CD14-positive monocyte (primary cell): ENCODE results near the gene ARID2. TPM values are rescaled to one million over a fixed set of nuclear protein-coding genes. Genes with fewer than 3 reads are reported as not detected.

Experiments used
- DNase-seq, 3 donors: peaks; one replicate each; pipeline ENCODE4 v3.0.0-alpha.2; 2011 to 2022
- H2AFZ ChIP-seq: 2 replicates; pipeline ENCODE4 v1.6.0; 2012; ENCODE audit warnings: mild to moderate bottlenecking, low read depth, low read length, inconsistent platforms; ENCODE audit not compliant: insufficient read depth, poor library complexity, severe bottlenecking
- H3K27ac ChIP-seq, 2 donors: 1 replicate in 1 of 2; 2 replicates in 1 of 2; pipeline ENCODE4 v1.5.1; 2012 to 2013; ENCODE audit warnings: low read length in 2 of 2, control low read depth in 1 of 2, inconsistent platforms in 1 of 2, low read depth in 1 of 2, mild to moderate bottlenecking in 1 of 2
- H3K27me3 ChIP-seq, 2 donors: one replicate each; pipeline versions ENCODE4 v1.6.0 to v1.6.1; 2011 to 2013; ENCODE audit warnings: low read length in 2 of 2; ENCODE audit not compliant: control insufficient read depth in 2 of 2, insufficient read depth in 2 of 2
- H3K36me3 ChIP-seq, 2 donors: replicated peaks in 1 of 2; 1 replicate in 1 of 2; 2 replicates in 1 of 2; pipeline versions ENCODE4 v1.5.1 to v1.6.1; 2012 to 2013; ENCODE audit warnings: low read length in 2 of 2, control low read depth in 1 of 2, inconsistent platforms in 1 of 2, mild to moderate bottlenecking in 1 of 2; ENCODE audit not compliant: insufficient read depth in 2 of 2, control insufficient read depth in 1 of 2
- H3K4me1 ChIP-seq, 2 donors: 1 replicate in 1 of 2; 2 replicates in 1 of 2; pipeline versions ENCODE4 v1.5.1 to v1.6.1; 2012 to 2013; ENCODE audit warnings: low read length in 2 of 2, control low read depth in 1 of 2, inconsistent platforms in 1 of 2, mild to moderate bottlenecking in 1 of 2, moderate library complexity in 1 of 2; ENCODE audit not compliant: insufficient read depth in 2 of 2, control insufficient read depth in 1 of 2
- H3K4me2 ChIP-seq: replicated peaks from 2 replicates; pipeline ENCODE3; 2012; ENCODE audit warnings: low read length, moderate library complexity, mild to moderate bottlenecking; ENCODE audit not compliant: poor library complexity, severe bottlenecking; ENCODE audit errors: extremely low read depth
- H3K4me3 ChIP-seq, 3 experiments: fragments of 200-600 bp in 1 of 3; sonication (generic) in 1 of 3; replicated peaks in 1 of 3; 1 replicate in 2 of 3; 2 replicates in 1 of 3; pipeline ENCODE4 v1.5.1; 2011 to 2013; ENCODE audit warnings: low read length in 3 of 3, mild to moderate bottlenecking in 3 of 3, control low read depth in 2 of 3, low read depth in 2 of 3, inconsistent platforms in 1 of 3, moderate library complexity in 1 of 3
- H3K79me2 ChIP-seq: 2 replicates; pipeline ENCODE4 v1.6.0; 2012; ENCODE audit warnings: mild to moderate bottlenecking, control low read depth, inconsistent platforms, low read length, moderate library complexity; ENCODE audit not compliant: insufficient read depth
- H3K9ac ChIP-seq: 2 replicates; pipeline ENCODE4 v1.6.0; 2017; ENCODE audit warnings: low read length, mild to moderate bottlenecking; ENCODE audit not compliant: insufficient read depth, poor library complexity, severe bottlenecking
- H3K9me3 ChIP-seq, 2 donors: replicated peaks in 1 of 2; 1 replicate in 1 of 2; 2 replicates in 1 of 2; pipeline versions ENCODE4 v1.5.1 to v1.6.1; 2012 to 2013; ENCODE audit warnings: low read length in 2 of 2, control low read depth in 1 of 2; ENCODE audit not compliant: control insufficient read depth in 1 of 2, insufficient read depth in 1 of 2
- H4K20me1 ChIP-seq: 2 replicates; pipeline ENCODE4 v1.6.0; 2012; ENCODE audit warnings: mild to moderate bottlenecking, low read length, control low read depth, moderate library complexity; ENCODE audit not compliant: insufficient read depth
- H3K27ac Mint-ChIP-seq, 7 donors: one replicate each; pipeline ENCODE4 v1.8.0; 2020; ENCODE audit warnings: mild to moderate bottlenecking in 7 of 7, mixed read lengths in 7 of 7, moderate library complexity in 6 of 7, inconsistent platforms in 2 of 7
- H3K27me3 Mint-ChIP-seq, 3 donors: one replicate each; pipeline ENCODE4 v1.8.0; 2021 to 2022; ENCODE audit warnings: low read depth in 3 of 3, mild to moderate bottlenecking in 3 of 3, mixed read lengths in 3 of 3, moderate library complexity in 3 of 3, inconsistent platforms in 1 of 3
- H3K36me3 Mint-ChIP-seq, 2 donors: one replicate each; pipeline ENCODE4 v1.8.0; 2020; ENCODE audit warnings: mixed read lengths in 2 of 2, inconsistent platforms in 1 of 2, mild to moderate bottlenecking in 1 of 2
- H3K4me1 Mint-ChIP-seq: one replicate; pipeline ENCODE4 v1.8.0; 2020; ENCODE audit warnings: mild to moderate bottlenecking, mixed read lengths
- H3K4me3 Mint-ChIP-seq, 2 donors: one replicate each; pipeline ENCODE4 v1.8.0; 2020; ENCODE audit warnings: mild to moderate bottlenecking in 2 of 2, mixed read lengths in 2 of 2, moderate library complexity in 1 of 2
- H3K9me3 Mint-ChIP-seq, 7 donors: one replicate each; pipeline ENCODE4 v1.8.0; 2020 to 2022; ENCODE audit warnings: mixed read lengths in 7 of 7, mild to moderate bottlenecking in 6 of 7, moderate library complexity in 6 of 7, inconsistent platforms in 2 of 7
- WGBS: methylation state at CpG from one replicate; pipeline ENCODE4 v1.1.5; 2013; ENCODE audit warnings: missing lambda C conversion rate; ENCODE audit not compliant: insufficient coverage; 5-methylcytosine and 5-hydroxymethylcytosine counted together
- intact Hi-C, 2 donors: fragments of 100-400 bp; cut with micrococcal nuclease; formaldehyde crosslinking; loops; one replicate each; pipeline versions ENCODE4 v1.15.0 to v1.15.1; 2023
- polyA plus RNA-seq, 3 donors: library from polyadenylated mRNA; depleted of rRNA in 1 of 3; unstranded in 2 of 3; stranded (reverse) in 1 of 3; fragments of 300-500 nt in 2 of 3; fragments of >200 nt in 1 of 3; fragmentation: Illumina TruSeq in 2 of 3; gene quantifications; 1 replicate in 2 of 3; 2 replicates in 1 of 3; pipeline ENCODE4 v1.2.3, GENCODE V29; 2012 to 2021
- TF ChIP-seq, protein P1 (sequence below): fragments of 200-600 bp; IDR thresholded peaks from one replicate; pipeline ENCODE4 v1.8.0; 2022; ENCODE audit warnings: antibody characterized with exemption, mild to moderate bottlenecking

Gene ARID2
- polyA plus RNA-seq, 3 donors: 3.0 to 8.0 (median 4.7) TPM

DNA sequence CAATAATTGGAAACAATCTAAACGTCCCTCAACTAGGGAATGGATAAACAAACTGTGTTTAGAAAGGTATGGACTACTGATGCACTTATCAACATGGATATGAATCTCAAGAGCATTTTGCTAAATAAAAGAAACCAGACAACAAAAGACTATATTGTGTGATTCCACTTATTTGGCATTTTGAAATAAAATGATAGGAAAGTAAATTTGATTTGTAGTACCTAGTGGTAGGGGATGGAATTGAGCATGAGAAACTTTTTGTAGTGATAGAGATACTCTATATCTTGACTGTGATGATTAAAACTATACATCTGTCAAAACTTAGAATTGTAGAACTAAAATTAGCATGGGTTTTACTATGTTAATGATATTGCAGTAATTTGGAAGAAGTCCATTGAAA is 87.1 kb downstream of the ARID2 start:
- no peaks in the 10 kb centered on the region for H3K9me3 Mint-ChIP-seq
- Histone ChIP-seq H3K4me1 (no peaks in the 10 kb centered on the region), H3K4me3 (no peak overlapping the region), H3K4me2 (no peak overlapping the region), H3K9me3 (no peaks in the 10 kb centered on the region), H3K79me2 (no peaks in the 10 kb centered on the region), H3K27me3 (no peaks in the 10 kb centered on the region), H3K27ac (no peak overlapping the region), H4K20me1 (no peaks in the 10 kb centered on the region), H3K36me3 (peaks cover 37 to 66% of the 10 kb centered on the region in 2 donors), H3K9ac (no peak overlapping the region), H2AFZ (no peak overlapping the region)
- intact Hi-C loops: no loop called here
- WGBS: no CpG with 5 or more reads among the region's 1 CpG
- no peak overlapping the region for H3K4me3 Mint-ChIP-seq
- H3K27ac Mint-ChIP-seq: no peak overlapping the region
- no peaks in the 10 kb centered on the region for H3K4me1 Mint-ChIP-seq
- DNase-seq: no peak
- H3K27me3 Mint-ChIP-seq: no peaks in the 10 kb centered on the region
- H3K36me3 Mint-ChIP-seq: peaks cover 49 to 57% of the 10 kb centered on the region in 2 donors
- TF ChIP-seq, protein P1, sequence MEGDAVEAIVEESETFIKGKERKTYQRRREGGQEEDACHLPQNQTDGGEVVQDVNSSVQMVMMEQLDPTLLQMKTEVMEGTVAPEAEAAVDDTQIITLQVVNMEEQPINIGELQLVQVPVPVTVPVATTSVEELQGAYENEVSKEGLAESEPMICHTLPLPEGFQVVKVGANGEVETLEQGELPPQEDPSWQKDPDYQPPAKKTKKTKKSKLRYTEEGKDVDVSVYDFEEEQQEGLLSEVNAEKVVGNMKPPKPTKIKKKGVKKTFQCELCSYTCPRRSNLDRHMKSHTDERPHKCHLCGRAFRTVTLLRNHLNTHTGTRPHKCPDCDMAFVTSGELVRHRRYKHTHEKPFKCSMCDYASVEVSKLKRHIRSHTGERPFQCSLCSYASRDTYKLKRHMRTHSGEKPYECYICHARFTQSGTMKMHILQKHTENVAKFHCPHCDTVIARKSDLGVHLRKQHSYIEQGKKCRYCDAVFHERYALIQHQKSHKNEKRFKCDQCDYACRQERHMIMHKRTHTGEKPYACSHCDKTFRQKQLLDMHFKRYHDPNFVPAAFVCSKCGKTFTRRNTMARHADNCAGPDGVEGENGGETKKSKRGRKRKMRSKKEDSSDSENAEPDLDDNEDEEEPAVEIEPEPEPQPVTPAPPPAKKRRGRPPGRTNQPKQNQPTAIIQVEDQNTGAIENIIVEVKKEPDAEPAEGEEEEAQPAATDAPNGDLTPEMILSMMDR: no peak

DNA sequence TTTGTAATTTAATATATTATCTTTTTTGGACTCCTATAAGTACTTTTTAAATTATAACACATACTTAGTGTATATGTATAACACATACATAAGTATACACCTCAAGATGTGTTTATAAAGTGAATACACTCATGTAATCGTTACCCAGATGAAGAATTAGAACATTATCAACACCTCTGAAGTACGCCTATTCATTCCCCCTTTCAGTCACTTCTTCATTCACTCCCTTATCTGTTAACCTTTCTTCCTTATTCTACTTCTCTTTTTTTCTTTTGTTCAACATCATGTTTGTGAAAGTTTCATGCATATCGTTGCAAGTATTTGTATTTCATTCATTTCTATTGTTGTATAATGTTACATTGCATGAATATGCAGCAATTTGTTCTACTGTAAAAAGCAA is 98.5 kb downstream of the ARID2 start:
- no peak overlapping the region for H3K4me3 Mint-ChIP-seq
- H3K27ac Mint-ChIP-seq: no peak overlapping the region
- TF ChIP-seq, protein P1: no peak
- Histone ChIP-seq H4K20me1 (no peaks in the 10 kb centered on the region), H3K36me3 (peaks cover 21 to 64% of the 10 kb centered on the region in 2 donors), H3K4me3 (no peak overlapping the region), H3K27ac (peak overlapping the region in 1 of 2 donors; percentile 37), H3K4me1 (peaks cover 0 to 6% of the 10 kb centered on the region in 2 donors), H3K9me3 (peaks cover 3 to 4% of the 10 kb centered on the region in 2 donors), H2AFZ (no peak overlapping the region), H3K27me3 (no peaks in the 10 kb centered on the region), H3K4me2 (no peak overlapping the region), H3K79me2 (no peaks in the 10 kb centered on the region), H3K9ac (no peak overlapping the region)
- DNase-seq: peak in 1 of 3 donors; percentile 2
- H3K4me1 Mint-ChIP-seq: peaks cover 6% of the 10 kb centered on the region
- WGBS: 40% methylated on average over 1 of the region's 3 CpGs
- intact Hi-C loops: no loop called here
- H3K27me3 Mint-ChIP-seq: no peaks in the 10 kb centered on the region
- H3K9me3 Mint-ChIP-seq: peaks cover 0 to 13% (median 5%) of the 10 kb centered on the region in 7 donors
- H3K36me3 Mint-ChIP-seq: peaks cover 45 to 56% of the 10 kb centered on the region in 2 donors
